HG03159 (cell line): Measurements from ENCODE around the gene SOX4.

Experiments
- ATAC-seq: cut with Tn5 transposase; IDR thresholded peaks from one replicate; pipeline ENCODE4 v1.9.1; 2021; ENCODE audit warnings: mild to moderate bottlenecking, moderate library complexity; ENCODE audit not compliant: unreplicated experiment

The SOX4 gene

GRCh38 chr6:21612067-21612745 lies 18.7 kb downstream of the SOX4 start:
- ATAC-seq = no peak

GRCh38 chr6:21613809-21614208 lies 20.3 kb downstream of the SOX4 start:
- no peak for ATAC-seq

- no peak for ATAC-seq
Measured at GRCh38 chr6:21614226-21614625, 20.7 kb downstream of the SOX4 start.

GRCh38 chr6:21615504-21615903 lies 22.0 kb downstream of the SOX4 start:
- ATAC-seq = no peak

- no peak for ATAC-seq
Measured at GRCh38 chr6:21616005-21616404, 22.5 kb downstream of the SOX4 start.

DNA sequence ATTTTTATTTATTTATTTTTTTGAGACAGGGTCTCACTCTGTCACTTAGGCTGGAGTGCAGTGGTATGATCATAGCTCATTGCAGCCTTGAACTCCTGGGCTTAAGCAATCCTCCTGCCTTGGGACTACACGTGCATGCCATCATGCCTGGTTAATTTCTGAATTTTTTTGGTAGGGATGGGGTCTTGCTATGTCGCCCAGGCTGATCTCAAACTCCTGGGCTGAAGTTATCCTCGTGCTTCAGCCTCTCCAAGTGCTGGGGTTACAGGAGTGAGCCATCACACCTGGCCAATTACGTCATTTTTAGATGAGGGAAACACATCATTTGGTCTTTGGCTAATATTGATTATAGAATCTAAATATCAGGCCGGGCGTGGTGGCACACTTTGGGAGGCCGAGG lies 32.1 kb downstream of the SOX4 start:
- ATAC-seq = no peak

DNA sequence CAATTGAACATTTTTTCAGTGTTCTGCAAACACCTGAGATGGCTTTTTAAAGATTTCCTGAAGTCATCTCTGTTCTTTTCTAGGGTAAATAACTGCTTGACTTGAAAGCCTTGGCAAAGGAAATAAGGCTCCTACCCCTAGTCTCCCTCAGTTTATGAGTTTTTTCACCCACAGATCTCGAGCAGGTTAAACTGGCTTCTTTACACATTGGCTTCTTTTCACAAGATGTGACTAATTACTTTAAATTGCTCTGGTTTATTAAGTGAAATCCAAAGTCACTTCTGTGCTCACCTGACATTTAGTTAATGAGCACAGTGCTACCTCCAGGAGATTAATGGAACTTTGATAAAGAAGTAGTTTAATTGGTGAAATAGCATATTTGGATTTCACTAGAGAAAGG lies 33.2 kb downstream of the SOX4 start:
- no peak for ATAC-seq

- ATAC-seq = no peak
Measured at GRCh38 chr6:21628160-21628559, 34.6 kb downstream of the SOX4 start.

DNA sequence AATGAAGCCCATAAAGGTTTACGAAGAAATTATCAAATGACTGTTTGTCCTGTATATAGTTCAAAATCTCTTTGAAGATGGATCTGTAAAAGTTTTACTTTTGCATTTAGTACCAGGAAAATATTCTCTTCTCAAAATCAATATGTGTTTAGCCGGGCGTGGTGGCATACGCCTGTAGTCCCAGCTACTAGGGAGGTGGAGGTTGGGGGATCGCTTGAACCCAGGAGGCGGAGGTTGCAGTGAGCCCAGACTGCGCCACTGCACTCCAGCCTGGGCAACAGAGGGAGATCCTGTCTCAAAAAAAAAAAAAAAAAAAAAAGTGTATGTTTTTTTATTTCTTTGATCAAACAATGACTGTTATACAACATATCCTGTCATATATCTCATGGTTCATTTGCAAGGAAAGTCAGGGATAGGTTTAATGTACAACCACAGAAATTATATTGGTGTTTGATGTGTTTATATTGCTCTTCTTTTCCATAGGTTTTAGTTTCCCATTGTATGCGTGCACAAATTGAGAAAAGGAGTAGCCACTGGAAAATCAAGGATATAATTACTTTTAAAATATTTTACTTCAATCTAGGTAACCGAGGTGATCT lies 40.1 kb downstream of the SOX4 start:
- no peak for ATAC-seq

- no peak for ATAC-seq
Measured at GRCh38 chr6:21634582-21634981, 41.0 kb downstream of the SOX4 start.

GRCh38 chr6:21636876-21637275 lies 43.3 kb downstream of the SOX4 start:
- no peak for ATAC-seq

DNA sequence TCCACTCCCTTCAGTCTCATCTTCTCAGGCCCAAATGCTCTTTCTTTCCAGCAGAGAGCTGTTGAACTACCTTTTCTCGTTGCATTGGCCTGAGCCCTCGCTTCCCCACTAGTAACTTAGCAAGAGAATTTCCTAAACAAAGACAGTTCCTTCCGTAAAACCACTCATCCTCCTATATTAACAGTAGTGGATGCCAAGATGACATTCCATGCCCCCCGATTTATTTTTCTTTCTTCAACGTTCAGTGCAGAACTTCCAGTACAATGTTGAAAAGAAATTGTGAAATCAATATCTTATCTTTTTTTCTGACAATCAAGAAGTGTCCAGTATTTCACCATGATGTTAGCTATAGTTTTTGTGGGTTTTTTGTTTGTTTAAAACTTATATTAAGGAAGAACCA lies 45.8 kb downstream of the SOX4 start:
- no peak for ATAC-seq
